GM21619 (cell line): Measurements from ENCODE around the gene ZNF282.
A peak's percentile ranks its signal among the peaks of the same experiment; 100 is the strongest.
"Not testable (repeated sequence)": the region's sequence is repeated elsewhere in the genome, so short reads cannot be mapped to it uniquely, and the experiment has no call there.

Experiments
- ATAC-seq: cut with Tn5 transposase; IDR thresholded peaks from one replicate; pipeline ENCODE4 v1.9.1; 2021; ENCODE audit not compliant: unreplicated experiment

The ZNF282 gene

GRCh38 chr7:149254181-149254858, 59.0 kb downstream of the ZNF282 start:
- no peak for ATAC-seq

GRCh38 chr7:149255174-149255573, 59.8 kb downstream of the ZNF282 start:
- ATAC-seq = no peak

- ATAC-seq = no peak
Measured at GRCh38 chr7:149256568-149256967, 61.2 kb downstream of the ZNF282 start.

GRCh38 chr7:149257146-149257545, 61.8 kb downstream of the ZNF282 start:
- ATAC-seq = no peak

- ATAC-seq = peak; percentile 3
Measured at GRCh38 chr7:149261316-149261828, 66.0 kb downstream of the ZNF282 start.

- ATAC-seq = peak; percentile 81
Measured at GRCh38 chr7:149261829-149262617, 66.7 kb downstream of the ZNF282 start, which contains the start of gene ZNF783. TSS of gene ZNF783 (plus strand) at chr7:149262196. CDS start at chr7:149262334, 138 bp downstream.

- no peak for ATAC-seq
Measured at GRCh38 chr7:149266451-149266850, 71.1 kb downstream of the ZNF282 start.

- ATAC-seq = no peak
Measured at GRCh38 chr7:149267733-149268132, 72.4 kb downstream of the ZNF282 start.

- not testable (repeated sequence) for ATAC-seq
Measured at GRCh38 chr7:149274424-149274823, 79.1 kb downstream of the ZNF282 start.
